Keratinocyte (primary cell): Measurements from ENCODE around the gene EXOC6B.

ENCODE experiments used
- EZH2 ChIP-seq: IDR thresholded peaks from one replicate; pipeline ENCODE4 v1.6.1; 2012; ENCODE audit warnings: inconsistent platforms, mild to moderate bottlenecking, low read length, moderate library complexity
- TF ChIP-seq, protein P1 (sequence below), 3 experiments: IDR thresholded peaks in 1 of 3; conservative IDR thresholded peaks in 1 of 3; optimal IDR thresholded peaks in 1 of 3; 2 replicates in 2 of 3; 3 replicates in 1 of 3; pipeline versions ENCODE3 to v1.5.1; 2011; ENCODE audit warnings: low read length in 3 of 3, mild to moderate bottlenecking in 3 of 3, moderate library complexity in 2 of 3, control low read depth in 1 of 3, inconsistent platforms in 1 of 3; ENCODE audit not compliant: insufficient read depth in 2 of 3; ENCODE audit errors: extremely low read depth in 1 of 3

DNA sequence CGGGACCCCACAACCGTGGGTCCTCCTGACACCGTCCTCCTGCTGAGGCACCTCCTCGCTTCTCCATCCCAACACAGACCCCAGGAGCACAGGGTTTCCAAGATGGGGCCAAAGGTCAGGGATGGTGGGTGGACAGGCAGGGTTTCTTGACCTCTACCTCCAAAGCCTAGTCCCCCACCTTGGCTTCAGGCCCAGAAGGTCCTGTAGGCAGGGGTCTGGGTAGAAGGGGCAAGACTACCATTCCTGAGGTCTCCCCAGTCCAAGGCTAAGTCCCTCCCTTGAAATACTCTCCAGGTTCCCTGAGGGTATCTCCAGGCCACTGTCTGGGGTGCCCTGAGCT lies 685.2 kb downstream of the EXOC6B start:
- TF ChIP-seq, protein P1, sequence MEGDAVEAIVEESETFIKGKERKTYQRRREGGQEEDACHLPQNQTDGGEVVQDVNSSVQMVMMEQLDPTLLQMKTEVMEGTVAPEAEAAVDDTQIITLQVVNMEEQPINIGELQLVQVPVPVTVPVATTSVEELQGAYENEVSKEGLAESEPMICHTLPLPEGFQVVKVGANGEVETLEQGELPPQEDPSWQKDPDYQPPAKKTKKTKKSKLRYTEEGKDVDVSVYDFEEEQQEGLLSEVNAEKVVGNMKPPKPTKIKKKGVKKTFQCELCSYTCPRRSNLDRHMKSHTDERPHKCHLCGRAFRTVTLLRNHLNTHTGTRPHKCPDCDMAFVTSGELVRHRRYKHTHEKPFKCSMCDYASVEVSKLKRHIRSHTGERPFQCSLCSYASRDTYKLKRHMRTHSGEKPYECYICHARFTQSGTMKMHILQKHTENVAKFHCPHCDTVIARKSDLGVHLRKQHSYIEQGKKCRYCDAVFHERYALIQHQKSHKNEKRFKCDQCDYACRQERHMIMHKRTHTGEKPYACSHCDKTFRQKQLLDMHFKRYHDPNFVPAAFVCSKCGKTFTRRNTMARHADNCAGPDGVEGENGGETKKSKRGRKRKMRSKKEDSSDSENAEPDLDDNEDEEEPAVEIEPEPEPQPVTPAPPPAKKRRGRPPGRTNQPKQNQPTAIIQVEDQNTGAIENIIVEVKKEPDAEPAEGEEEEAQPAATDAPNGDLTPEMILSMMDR (optimal IDR thresholded peaks at IDR 0.05 in 1 of 3, IDR thresholded peaks at IDR 0.05 in 1 of 3, conservative IDR thresholded peaks at IDR 0.05 in 1 of 3; ENCODE audit: extremely low read depth in 1 of 3, insufficient read depth in 2 of 3, low read length in 3 of 3) = no peak
- no peak for TF ChIP-seq EZH2
